NT2/D1 (cell line): ENCODE measurements around the gene GLYAT.

ENCODE experiments used
- SUZ12 ChIP-seq: IDR thresholded peaks from 2 replicates; pipeline ENCODE4 v1.6.1; 2011; ENCODE audit not compliant: insufficient read length, insufficient read depth; ENCODE audit errors: extremely low read depth
- ZNF274 ChIP-seq: IDR thresholded peaks from 2 replicates; pipeline ENCODE4 v1.6.1; 2011; ENCODE audit warnings: mild to moderate bottlenecking, low read depth, low read length

- TF ChIP-seq ZNF274 (no peak), SUZ12 (no peak)
Observed at GRCh38 chr11:58693026-58693425, 38.7 kb downstream of the GLYAT start.
